PC-9 (cell line): ENCODE results near the gene COL4A2. TPM values are rescaled to one million over a fixed set of nuclear protein-coding genes. Genes with fewer than 3 reads are reported as not detected.

Experiments used
- BruUV-seq: library from RNA; stranded (reverse); fragments of 400-500 nt; replicated peaks from 2 replicates; lab custom pipeline; 2021; lab: Mats Ljungman, UMichigan
- CTCF ChIA-PET: fragments of 300-600 bp; sonication (Branson Sonifier 250); formaldehyde crosslinking; loops from one replicate; lab custom pipeline; 2022; ENCODE audit warnings: antibody characterized with exemption; lab: Charles Lee
- POLR2A ChIA-PET: fragments of 300-600 bp; sonication (Branson Sonifier 250); formaldehyde crosslinking; loops from one replicate; lab custom pipeline; 2022; ENCODE audit warnings: antibody characterized with exemption; ENCODE audit not compliant: unreplicated experiment; lab: Charles Lee
- DNase-seq, 2 experiments: peaks; one replicate each; pipeline versions ENCODE4 v3.0.0 to v3.0.0-alpha.2; 2015 to 2022; ENCODE audit warnings: mixed read lengths in 1 of 2
- H2AFZ ChIP-seq: fragments of 200-600 bp; sonication (generic); 2 replicates; pipeline ENCODE4 v1.8.1; 2017; ENCODE audit warnings: antibody characterized with exemption
- H3F3A ChIP-seq: fragments of 200-600 bp; sonication (generic); 2 replicates; pipeline ENCODE4 v1.8.1; 2017; ENCODE audit warnings: antibody characterized with exemption, mild to moderate bottlenecking, low read depth; ENCODE audit not compliant: insufficient read depth
- H3K27ac ChIP-seq: fragments of 200-600 bp; sonication (generic); 2 replicates; pipeline ENCODE4 v1.6.1; 2016; ENCODE audit warnings: mixed run types
- H3K27me3 ChIP-seq: fragments of 200-600 bp; sonication (generic); 2 replicates; pipeline ENCODE4 v1.6.1; 2016; ENCODE audit warnings: low read depth, mixed run types; ENCODE audit not compliant: insufficient read depth
- H3K36me3 ChIP-seq: fragments of 200-600 bp; sonication (generic); 2 replicates; pipeline ENCODE4 v1.6.1; 2016; ENCODE audit warnings: low read depth, mixed run types
- H3K4me1 ChIP-seq: fragments of 200-600 bp; sonication (generic); replicated peaks from 2 replicates; pipeline ENCODE4 v1.6.1; 2016; ENCODE audit warnings: mixed run types; ENCODE audit not compliant: insufficient read depth
- H3K4me2 ChIP-seq: fragments of 200-600 bp; sonication (generic); 2 replicates; pipeline ENCODE4 v1.6.1; 2017; ENCODE audit warnings: mixed run types
- H3K4me3 ChIP-seq: fragments of 200-600 bp; sonication (generic); 2 replicates; pipeline ENCODE4 v1.6.1; 2016; ENCODE audit warnings: mixed run types
- H3K79me2 ChIP-seq: fragments of 200-600 bp; sonication (generic); 2 replicates; pipeline ENCODE4 v1.6.1; 2017; ENCODE audit warnings: low read depth, mixed run types
- H3K9me2 ChIP-seq: fragments of 200-600 bp; sonication (generic); 2 replicates; pipeline ENCODE4 v1.8.1; 2017; ENCODE audit warnings: mild to moderate bottlenecking; ENCODE audit not compliant: insufficient read depth
- H3K9me3 ChIP-seq: fragments of 200-600 bp; sonication (generic); 2 replicates; pipeline ENCODE4 v1.8.1; 2016; ENCODE audit warnings: low read depth; ENCODE audit not compliant: insufficient read depth
- H4K20me1 ChIP-seq: fragments of 200-600 bp; sonication (generic); 2 replicates; pipeline ENCODE4 v1.8.1; 2017; ENCODE audit not compliant: insufficient read depth
- CTCF ChIP-seq: fragments of 200-600 bp; sonication (generic); conservative IDR thresholded peaks from 2 replicates; pipeline ENCODE4 v1.6.1; 2017; ENCODE audit warnings: mixed run types, antibody characterized with exemption, mild to moderate bottlenecking, moderate library complexity
- EZH2 ChIP-seq: fragments of 200-600 bp; sonication (generic); IDR thresholded peaks from 2 replicates; pipeline ENCODE4 v1.8.0; 2017; ENCODE audit warnings: antibody characterized with exemption, low read depth
- intact Hi-C: fragments of 100-400 bp; cut with micrococcal nuclease; formaldehyde crosslinking; loops from one replicate; pipeline ENCODE4 v1.10.0; 2022; ENCODE audit not compliant: unreplicated experiment
- total RNA-seq: library from RNA; stranded (reverse); gene quantifications from 2 replicates; pipeline ENCODE4 v1.2.3, GENCODE V29; 2021

The COL4A2 gene
- total RNA-seq, 1 experiment from 2014 or later: 1.2 TPM

- H3K4me3 ChIP-seq: no peak overlapping the region
- no TSS peak for BruUV-seq
- DNase-seq: no peak
- H3K9me3 ChIP-seq: no peaks in the 10 kb centered on the region
- no peaks in the 10 kb centered on the region for H4K20me1 ChIP-seq
- H3F3A ChIP-seq: peaks cover 18% of the 10 kb centered on the region
- H3K4me2 ChIP-seq: peak overlapping the region; percentile 62
- POLR2A ChIA-PET: interaction anchor here (0.6 kb wide), 1 partner anchor 491 kb away, joined by 3 read pairs; no protein-coding TSS in a partner anchor
- no peaks in the 10 kb centered on the region for H3K36me3 ChIP-seq
- no peaks in the 10 kb centered on the region for H3K79me2 ChIP-seq
- intact Hi-C loops: no loop called here
- H2AFZ ChIP-seq: no peak overlapping the region
- H3K9me2 ChIP-seq: no peaks in the 10 kb centered on the region
- H3K4me1 ChIP-seq: peaks cover 38% of the 10 kb centered on the region
- peak overlapping the region; percentile 97 for H3K27ac ChIP-seq
- TF ChIP-seq CTCF (no peak), EZH2 (no peak)
- CTCF ChIA-PET: no interaction called here
- H3K27me3 ChIP-seq: no peaks in the 10 kb centered on the region
Measured at GRCh38 chr13:110379358-110379757, 72.3 kb downstream of the COL4A2 start.

GRCh38 chr13:110379905-110380341 is 72.8 kb downstream of the COL4A2 start:
- peak; percentile 14 to 86 for DNase-seq
- intact Hi-C loops: no loop called here
- Histone ChIP-seq H3F3A (peaks cover 23% of the 10 kb centered on the region), H2AFZ (peak overlapping the region; percentile 81), H3K79me2 (no peaks in the 10 kb centered on the region), H3K4me3 (no peak overlapping the region), H3K4me1 (peaks cover 38% of the 10 kb centered on the region), H3K4me2 (peak overlapping the region; percentile 62), H3K27ac (peak overlapping the region; percentile 97), H3K36me3 (no peaks in the 10 kb centered on the region), H3K9me2 (no peaks in the 10 kb centered on the region), H3K9me3 (no peaks in the 10 kb centered on the region), H3K27me3 (no peaks in the 10 kb centered on the region), H4K20me1 (no peaks in the 10 kb centered on the region)
- TF ChIP-seq EZH2: no peak
- no peak for TF ChIP-seq CTCF
- ChIA-PET POLR2A (interaction anchor here (0.6 to 0.7 kb wide), 3 partner anchors 10 to 491 kb away, joined by 3 to 4 read pairs (median 4); no protein-coding TSS in a partner anchor), CTCF (no interaction called here)
- no TSS peak for BruUV-seq

GRCh38 chr13:110380359-110381028 is 73.4 kb downstream of the COL4A2 start:
- Histone ChIP-seq H3F3A (peaks cover 25% of the 10 kb centered on the region), H3K4me3 (no peak overlapping the region), H2AFZ (peak overlapping the region; percentile 81), H3K36me3 (no peaks in the 10 kb centered on the region), H3K4me2 (peak overlapping the region; percentile 62), H3K27ac (peak overlapping the region; percentile 97), H3K4me1 (peaks cover 38% of the 10 kb centered on the region), H3K79me2 (no peaks in the 10 kb centered on the region), H3K9me3 (no peaks in the 10 kb centered on the region), H4K20me1 (no peaks in the 10 kb centered on the region), H3K9me2 (no peaks in the 10 kb centered on the region), H3K27me3 (no peaks in the 10 kb centered on the region)
- intact Hi-C loops: no loop called here
- TF ChIP-seq EZH2: no peak
- no peak for TF ChIP-seq CTCF
- CTCF ChIA-PET: no interaction called here
- peak in 1 of 2 experiments; percentile 95 for DNase-seq
- POLR2A ChIA-PET: interaction anchor here (0.6 to 0.7 kb wide), 2 partner anchors 10 to 354 kb away, joined by 4 read pairs; no protein-coding TSS in a partner anchor
- no TSS peak for BruUV-seq
